GM21423 (cell line): ENCODE data around the gene VSIG2.

Source experiments
- ATAC-seq: cut with Tn5 transposase; IDR thresholded peaks from one replicate; pipeline ENCODE4 v1.9.1; 2021; ENCODE audit warnings: mild to moderate bottlenecking, moderate library complexity; ENCODE audit not compliant: unreplicated experiment

VSIG2 gene

GRCh38 chr11:124724979-124725718 lies 26.9 kb downstream of the VSIG2 start:
- ATAC-seq: peak; percentile 96

- no peak for ATAC-seq
Measured at GRCh38 chr11:124722176-124722575, 29.9 kb downstream of the VSIG2 start.

- ATAC-seq: no peak
Measured at GRCh38 chr11:124719534-124719933, 32.5 kb downstream of the VSIG2 start.

- ATAC-seq: no peak
Measured at GRCh38 chr11:124718801-124719200, 33.3 kb downstream of the VSIG2 start.

GRCh38 chr11:124717786-124718651 lies 34.0 kb downstream of the VSIG2 start:
- ATAC-seq: no peak

- no peak for ATAC-seq
Measured at GRCh38 chr11:124717421-124717785, 34.7 kb downstream of the VSIG2 start.

- ATAC-seq: no peak
Measured at GRCh38 chr11:124716591-124716990, 35.5 kb downstream of the VSIG2 start.

GRCh38 chr11:124712392-124712791 lies 39.7 kb downstream of the VSIG2 start:
- ATAC-seq: no peak

GRCh38 chr11:124707829-124708228 lies 44.2 kb downstream of the VSIG2 start:
- no peak for ATAC-seq

- no peak for ATAC-seq
Measured at GRCh38 chr11:124700028-124700427, 52.0 kb downstream of the VSIG2 start.

GRCh38 chr11:124699547-124699946 lies 52.5 kb downstream of the VSIG2 start:
- no peak for ATAC-seq
